ENCODE data around the gene NECAB2. TPM values are rescaled to one million over a fixed set of nuclear protein-coding genes. Genes with fewer than 3 reads are reported as not detected.

Gene NECAB2
- total RNA-seq, 2 donors from 2014 or later: not detected

- Mint-ChIP-seq H3K27ac (no peak overlapping the region), H3K36me3 (no peaks in the 10 kb centered on the region), H3K9me3 (no peaks in the 10 kb centered on the region)
- ATAC-seq (no peak), DNase-seq (ENCODE audit: low spot score in 2 of 2) (no peak)
Measured at GRCh38 chr16:83969771-83970429, 1.9 kb downstream of the NECAB2 start.

GRCh38 chr16:83970430-83970815, 2.4 kb downstream of the NECAB2 start:
- H3K9me3 Mint-ChIP-seq: no peaks in the 10 kb centered on the region
- H3K36me3 Mint-ChIP-seq: no peaks in the 10 kb centered on the region
- no peak overlapping the region for H3K27ac Mint-ChIP-seq
- ATAC-seq: no peak
- no peak for DNase-seq (ENCODE audit: low spot score in 2 of 2)

- Mint-ChIP-seq H3K36me3 (no peaks in the 10 kb centered on the region), H3K9me3 (no peaks in the 10 kb centered on the region), H3K27ac (no peak overlapping the region)
- no peak for ATAC-seq
- DNase-seq (ENCODE audit: low spot score in 2 of 2): no peak
Measured at GRCh38 chr16:83971165-83972130, 3.4 kb downstream of the NECAB2 start.

- no peak overlapping the region for H3K27ac Mint-ChIP-seq
- no peaks in the 10 kb centered on the region for H3K9me3 Mint-ChIP-seq
- no peak for ATAC-seq
Measured at GRCh38 chr16:83972256-83973008, 4.4 kb downstream of the NECAB2 start.

GRCh38 chr16:83973077-83973476, 5.0 kb downstream of the NECAB2 start:
- no peak for ATAC-seq
- peaks cover 0 to 3% of the 10 kb centered on the region in 2 donors for H3K36me3 Mint-ChIP-seq
- peaks cover 0 to 2% of the 10 kb centered on the region in 2 donors for H3K9me3 Mint-ChIP-seq
- no peak overlapping the region for H3K27ac Mint-ChIP-seq
- DNase-seq (ENCODE audit: low spot score in 2 of 2): no peak

More at GRCh38 chr16:83972256-83973008, 4.4 kb downstream of the NECAB2 start:
- no peak for DNase-seq (ENCODE audit: low spot score in 2 of 2)
- H3K36me3 Mint-ChIP-seq: no peaks in the 10 kb centered on the region

GRCh38 chr16:83973581-83974385, 5.7 kb downstream of the NECAB2 start:
- Mint-ChIP-seq H3K9me3 (peaks cover 2 to 7% of the 10 kb centered on the region in 2 donors), H3K36me3 (peaks cover 0 to 7% of the 10 kb centered on the region in 2 donors), H3K27ac (no peak overlapping the region)
- DNase-seq (ENCODE audit: low spot score in 2 of 2): no peak
- ATAC-seq: no peak

GRCh38 chr16:83974475-83974874, 6.4 kb downstream of the NECAB2 start:
- Mint-ChIP-seq H3K36me3 (peaks cover 0 to 7% of the 10 kb centered on the region in 2 donors), H3K9me3 (peaks cover 6 to 9% of the 10 kb centered on the region in 2 donors), H3K27ac (no peak overlapping the region)
- ATAC-seq (no peak), DNase-seq (ENCODE audit: low spot score in 2 of 2) (no peak)

GRCh38 chr16:83975590-83976260, 7.7 kb downstream of the NECAB2 start:
- peaks cover 0 to 7% of the 10 kb centered on the region in 2 donors for H3K36me3 Mint-ChIP-seq
- H3K27ac Mint-ChIP-seq: no peak overlapping the region
- no peak for DNase-seq (ENCODE audit: low spot score in 2 of 2)
- peaks cover 6 to 9% of the 10 kb centered on the region in 2 donors for H3K9me3 Mint-ChIP-seq
- ATAC-seq: no peak

GRCh38 chr16:83977056-83977815, 9.2 kb downstream of the NECAB2 start:
- Mint-ChIP-seq H3K27ac (no peak overlapping the region), H3K9me3 (peaks cover 6 to 9% of the 10 kb centered on the region in 2 donors), H3K36me3 (peaks cover 0 to 7% of the 10 kb centered on the region in 2 donors)
- ATAC-seq (no peak), DNase-seq (ENCODE audit: low spot score in 2 of 2) (no peak)

- H3K27ac Mint-ChIP-seq: no peak overlapping the region
- H3K9me3 Mint-ChIP-seq: peaks cover 6 to 9% of the 10 kb centered on the region in 2 donors
- no peak for ATAC-seq
- DNase-seq (ENCODE audit: low spot score in 2 of 2): no peak
- H3K36me3 Mint-ChIP-seq: peaks cover 0 to 7% of the 10 kb centered on the region in 2 donors
Measured at GRCh38 chr16:83978401-83978904, 10.4 kb downstream of the NECAB2 start.

GRCh38 chr16:83979441-83979840, 11.4 kb downstream of the NECAB2 start:
- peaks cover 0 to 7% of the 10 kb centered on the region in 2 donors for H3K36me3 Mint-ChIP-seq
- H3K27ac Mint-ChIP-seq: no peak overlapping the region
- no peak for DNase-seq (ENCODE audit: low spot score in 2 of 2)
- ATAC-seq: no peak
- H3K9me3 Mint-ChIP-seq: peaks cover 6 to 9% of the 10 kb centered on the region in 2 donors

GRCh38 chr16:83980794-83981193, 12.8 kb downstream of the NECAB2 start:
- Mint-ChIP-seq H3K9me3 (peaks cover 6 to 9% of the 10 kb centered on the region in 2 donors), H3K27ac (no peak overlapping the region), H3K36me3 (peaks cover 0 to 7% of the 10 kb centered on the region in 2 donors)
- DNase-seq (ENCODE audit: low spot score in 2 of 2) (no peak), ATAC-seq (no peak)

- DNase-seq (ENCODE audit: low spot score in 2 of 2) (no peak), ATAC-seq (no peak)
- peaks cover 0 to 7% of the 10 kb centered on the region in 2 donors for H3K36me3 Mint-ChIP-seq
- peaks cover 6 to 9% of the 10 kb centered on the region in 2 donors for H3K9me3 Mint-ChIP-seq
- H3K27ac Mint-ChIP-seq: no peak overlapping the region
Measured at GRCh38 chr16:83981799-83982198, 13.8 kb downstream of the NECAB2 start.

GRCh38 chr16:83983491-83983890, 15.4 kb downstream of the NECAB2 start:
- no peak for ATAC-seq
- no peak overlapping the region for H3K27ac Mint-ChIP-seq

GRCh38 chr16:83989300-83989699, 21.3 kb downstream of the NECAB2 start:
- ATAC-seq (no peak), DNase-seq (ENCODE audit: low spot score in 2 of 2) (no peak)
- Mint-ChIP-seq H3K27ac (no peak overlapping the region), H3K9me3 (peaks cover 0 to 4% of the 10 kb centered on the region in 2 donors), H3K36me3 (peaks cover 0 to 8% of the 10 kb centered on the region in 2 donors)

More at GRCh38 chr16:83983491-83983890, 15.4 kb downstream of the NECAB2 start:
- Mint-ChIP-seq H3K9me3 (peaks cover 5 to 6% of the 10 kb centered on the region in 2 donors), H3K36me3 (no peaks in the 10 kb centered on the region)
- no peak for DNase-seq (ENCODE audit: low spot score in 2 of 2)

All from activated naive CD4-positive, alpha-beta T cell treated with anti-CD3 and anti-CD28 coated beads, Interleukin-2, amount 50 U/mL, for 72 hours (primary cell).